SU-DHL-6 (cell line): ENCODE results near the gene MORN5.

ENCODE experiments used
- H2AFZ ChIP-seq: fragments of 200-600 bp; sonication (generic); 2 replicates; pipeline ENCODE4 v1.6.1; 2014; ENCODE audit warnings: low read depth, mild to moderate bottlenecking, moderate library complexity, mixed read lengths, antibody characterized with exemption, low read length; ENCODE audit not compliant: severe bottlenecking
- H3F3A ChIP-seq: fragments of 200-600 bp; shearing (Covaris generic); 2 replicates; pipeline ENCODE4 v1.6.0; 2016; ENCODE audit warnings: antibody characterized with exemption, mild to moderate bottlenecking; ENCODE audit not compliant: insufficient read depth
- H3K27ac ChIP-seq: fragments of 200-600 bp; sonication (generic); 2 replicates; pipeline ENCODE4 v1.5.1; 2016; ENCODE audit warnings: low read depth, mild to moderate bottlenecking, low read length, moderate library complexity, mixed read lengths
- H3K27me3 ChIP-seq: fragments of 200-600 bp; sonication (generic), shearing (Covaris generic); 2 replicates; pipeline ENCODE4 v1.6.0; 2014; ENCODE audit warnings: mild to moderate bottlenecking, low read length
- H3K36me3 ChIP-seq: fragments of 200-600 bp; sonication (generic); 2 replicates; pipeline ENCODE4 v1.6.1; 2014; ENCODE audit warnings: mild to moderate bottlenecking, low read length, mixed read lengths
- H3K4me2 ChIP-seq: fragments of 300-600, 200-600 bp; shearing (Covaris generic), sonication (generic); 2 replicates; pipeline ENCODE4 v1.6.0; 2014; ENCODE audit warnings: low read length, low read depth, mild to moderate bottlenecking; ENCODE audit not compliant: poor library complexity, severe bottlenecking
- H3K4me3 ChIP-seq: fragments of 200-600 bp; sonication (generic); 2 replicates; pipeline ENCODE4 v1.5.1; 2014; ENCODE audit warnings: antibody characterized with exemption, low read length, mild to moderate bottlenecking, mixed read lengths; ENCODE audit not compliant: insufficient read depth, poor library complexity, severe bottlenecking
- H3K79me2 ChIP-seq: fragments of 200-600 bp; sonication (generic); 2 replicates; pipeline ENCODE4 v1.6.1; 2014; ENCODE audit warnings: mild to moderate bottlenecking, low read length, moderate library complexity; ENCODE audit not compliant: insufficient read depth
- H3K9ac ChIP-seq: fragments of 200-600 bp; sonication (generic); 2 replicates; pipeline ENCODE4 v1.7.0; 2014; ENCODE audit warnings: mild to moderate bottlenecking, low read length
- H3K9me2 ChIP-seq: fragments of 200-600 bp; sonication (generic); replicated peaks from 2 replicates; pipeline ENCODE4 v1.6.1; 2014; ENCODE audit warnings: low read length; ENCODE audit not compliant: insufficient read depth
- H3K9me3 ChIP-seq: fragments of 200-600 bp; sonication (generic); 2 replicates; pipeline ENCODE4 v1.6.1; 2014; ENCODE audit warnings: low read length, mixed read lengths; ENCODE audit not compliant: insufficient read depth
- H4K20me1 ChIP-seq: fragments of 200-600 bp; sonication (generic); 2 replicates; pipeline ENCODE4 v1.6.1; 2014; ENCODE audit warnings: low read depth, mild to moderate bottlenecking, antibody characterized with exemption, low read length, moderate library complexity, mixed read lengths
- EZH2phosphoT487 ChIP-seq: fragments of 200-600 bp; sonication (generic), shearing (Covaris generic); conservative IDR thresholded peaks from 2 replicates; pipeline ENCODE4 v1.6.1; 2018; ENCODE audit warnings: mild to moderate bottlenecking, antibody characterized with exemption, low read length, moderate library complexity, mixed read lengths
- TF ChIP-seq, protein P1 (sequence below): fragments of 200-600 bp; sonication (generic); IDR thresholded peaks from one replicate; pipeline ENCODE4 v1.5.1; 2017; ENCODE audit warnings: antibody characterized with exemption, mild to moderate bottlenecking, low read length, moderate library complexity; ENCODE audit not compliant: insufficient read depth, poor library complexity, severe bottlenecking

MORN5 gene

DNA sequence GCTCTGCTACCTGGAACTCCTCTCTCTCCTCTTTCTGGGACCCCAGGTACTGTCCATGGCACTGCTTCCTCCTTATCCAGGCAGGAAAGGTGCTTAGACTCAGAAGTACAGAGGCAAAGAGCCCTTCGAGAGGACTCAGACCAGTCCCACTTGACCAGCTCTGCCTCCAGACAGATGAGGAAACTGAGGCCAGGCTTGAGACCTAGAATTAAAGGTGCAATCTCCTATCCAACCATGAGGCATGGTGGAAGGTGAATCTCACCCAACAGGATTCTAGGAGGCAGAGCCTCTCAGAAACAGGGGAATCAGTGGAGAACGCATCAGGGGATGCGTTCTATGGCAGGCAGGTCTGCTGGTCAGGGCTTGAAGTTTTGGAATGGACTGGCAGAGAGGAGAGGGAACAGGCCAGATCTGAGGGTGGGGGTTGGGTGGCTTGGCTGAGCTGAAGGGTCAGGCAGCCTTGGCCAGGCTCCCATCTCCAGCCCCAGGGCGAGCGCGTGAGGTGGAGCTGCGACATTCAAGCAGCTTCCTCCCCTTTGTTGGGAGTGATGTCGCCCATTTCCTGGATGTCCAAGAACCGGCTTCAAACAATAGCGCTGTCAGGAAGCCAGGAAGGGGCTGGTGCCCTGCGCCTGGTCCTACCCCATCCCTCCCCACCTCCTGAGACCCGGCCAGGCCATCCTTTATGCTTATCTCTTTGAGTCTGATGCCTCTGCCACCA, 26.3 kb upstream of the MORN5 start:
- Histone ChIP-seq H3K79me2 (no peaks in the 10 kb centered on the region), H3K27me3 (no peaks in the 10 kb centered on the region), H4K20me1 (no peaks in the 10 kb centered on the region), H3K36me3 (no peaks in the 10 kb centered on the region), H2AFZ (no peak overlapping the region), H3K4me3 (no peak overlapping the region), H3K4me2 (no peak overlapping the region), H3K9me2 (no peaks in the 10 kb centered on the region), H3K9me3 (no peaks in the 10 kb centered on the region), H3F3A (no peaks in the 10 kb centered on the region), H3K9ac (no peak overlapping the region), H3K27ac (no peak overlapping the region)
- TF ChIP-seq, protein P1, sequence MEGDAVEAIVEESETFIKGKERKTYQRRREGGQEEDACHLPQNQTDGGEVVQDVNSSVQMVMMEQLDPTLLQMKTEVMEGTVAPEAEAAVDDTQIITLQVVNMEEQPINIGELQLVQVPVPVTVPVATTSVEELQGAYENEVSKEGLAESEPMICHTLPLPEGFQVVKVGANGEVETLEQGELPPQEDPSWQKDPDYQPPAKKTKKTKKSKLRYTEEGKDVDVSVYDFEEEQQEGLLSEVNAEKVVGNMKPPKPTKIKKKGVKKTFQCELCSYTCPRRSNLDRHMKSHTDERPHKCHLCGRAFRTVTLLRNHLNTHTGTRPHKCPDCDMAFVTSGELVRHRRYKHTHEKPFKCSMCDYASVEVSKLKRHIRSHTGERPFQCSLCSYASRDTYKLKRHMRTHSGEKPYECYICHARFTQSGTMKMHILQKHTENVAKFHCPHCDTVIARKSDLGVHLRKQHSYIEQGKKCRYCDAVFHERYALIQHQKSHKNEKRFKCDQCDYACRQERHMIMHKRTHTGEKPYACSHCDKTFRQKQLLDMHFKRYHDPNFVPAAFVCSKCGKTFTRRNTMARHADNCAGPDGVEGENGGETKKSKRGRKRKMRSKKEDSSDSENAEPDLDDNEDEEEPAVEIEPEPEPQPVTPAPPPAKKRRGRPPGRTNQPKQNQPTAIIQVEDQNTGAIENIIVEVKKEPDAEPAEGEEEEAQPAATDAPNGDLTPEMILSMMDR = no peak
- no peak for TF ChIP-seq EZH2phosphoT487

DNA sequence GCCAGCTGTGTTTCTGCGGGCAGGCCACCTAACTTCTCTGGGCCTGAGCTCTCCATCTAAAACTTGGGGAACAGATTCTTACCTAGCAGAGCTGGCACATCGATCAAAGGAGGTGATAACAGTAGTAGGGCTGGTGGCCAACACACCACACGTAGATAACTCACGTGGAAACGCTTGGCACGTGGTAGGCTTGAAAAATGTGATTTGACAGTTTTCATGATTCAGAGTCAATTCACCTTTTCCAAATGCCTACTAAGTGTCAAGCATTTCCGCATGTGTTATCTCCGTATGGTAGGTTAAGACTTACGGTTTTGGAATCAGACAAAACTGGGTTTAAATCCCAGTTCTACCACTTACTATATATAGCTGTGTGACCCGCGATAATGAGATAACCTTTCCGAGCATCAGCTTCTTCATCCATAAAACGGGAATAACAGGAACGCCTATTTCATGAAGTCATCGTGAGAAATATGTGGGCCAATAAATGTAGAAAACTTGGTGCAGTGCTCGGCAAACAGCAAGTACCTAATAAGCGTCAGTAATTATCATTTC, 25.6 kb upstream of the MORN5 start:
- Histone ChIP-seq H3K27ac (no peak overlapping the region), H2AFZ (no peak overlapping the region), H3K36me3 (no peaks in the 10 kb centered on the region), H3K4me3 (no peak overlapping the region), H4K20me1 (no peaks in the 10 kb centered on the region), H3K27me3 (no peaks in the 10 kb centered on the region), H3F3A (no peaks in the 10 kb centered on the region), H3K9ac (no peak overlapping the region), H3K79me2 (no peaks in the 10 kb centered on the region), H3K9me3 (no peaks in the 10 kb centered on the region), H3K9me2 (no peaks in the 10 kb centered on the region), H3K4me2 (no peak overlapping the region)
- TF ChIP-seq, protein P1 = no peak
- TF ChIP-seq EZH2phosphoT487 = no peak

DNA sequence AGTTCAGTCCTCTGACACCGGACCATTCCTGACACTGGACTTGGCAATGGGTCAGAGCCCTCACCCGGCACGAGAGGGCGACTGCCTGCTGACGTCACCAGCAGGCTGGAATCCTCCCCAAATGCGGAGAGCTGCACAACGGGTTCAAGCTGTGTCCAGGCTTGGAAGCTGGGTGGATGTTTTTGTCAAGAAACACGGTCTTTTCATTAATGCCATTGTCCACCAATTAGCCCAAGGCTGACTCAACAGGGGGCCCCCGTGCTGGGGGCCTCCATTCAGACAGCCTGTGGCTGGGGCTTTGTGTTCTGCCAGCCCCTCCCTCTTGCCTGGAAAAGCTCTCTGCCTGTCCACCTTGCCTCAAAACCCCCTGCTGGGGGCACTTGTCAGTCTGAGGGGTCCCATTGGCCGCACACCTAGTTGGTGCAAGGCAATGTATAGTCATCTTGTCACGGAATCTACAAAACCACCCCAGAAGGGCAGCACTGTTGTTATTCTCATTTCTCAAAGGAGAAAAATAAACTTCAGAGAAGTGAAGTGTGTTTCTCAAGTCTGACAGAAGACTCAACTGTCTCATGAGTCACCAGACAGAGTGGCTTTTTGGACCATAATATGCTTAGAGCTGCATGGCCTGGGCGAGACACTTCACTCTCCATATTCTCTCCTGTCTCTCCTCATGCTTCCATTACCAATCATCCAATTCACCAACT, 24.7 kb upstream of the MORN5 start:
- Histone ChIP-seq H3K4me2 (no peak overlapping the region), H2AFZ (no peak overlapping the region), H3K9ac (no peak overlapping the region), H3K4me3 (no peak overlapping the region), H3K79me2 (no peaks in the 10 kb centered on the region), H3K9me2 (no peaks in the 10 kb centered on the region), H3K27me3 (no peaks in the 10 kb centered on the region), H4K20me1 (no peaks in the 10 kb centered on the region), H3K27ac (no peak overlapping the region), H3F3A (no peaks in the 10 kb centered on the region), H3K9me3 (no peaks in the 10 kb centered on the region), H3K36me3 (no peaks in the 10 kb centered on the region)
- TF ChIP-seq, protein P1 = no peak
- no peak for TF ChIP-seq EZH2phosphoT487
